ENCODE measurements around the gene PRAMEF14. TPM values are rescaled to one million over a fixed set of nuclear protein-coding genes. Genes with fewer than 3 reads are reported as not detected.
"Not testable (repeated sequence)": the region's sequence is repeated elsewhere in the genome, so short reads cannot be mapped to it uniquely, and the experiment has no call there.

PRAMEF14 gene, protein sequence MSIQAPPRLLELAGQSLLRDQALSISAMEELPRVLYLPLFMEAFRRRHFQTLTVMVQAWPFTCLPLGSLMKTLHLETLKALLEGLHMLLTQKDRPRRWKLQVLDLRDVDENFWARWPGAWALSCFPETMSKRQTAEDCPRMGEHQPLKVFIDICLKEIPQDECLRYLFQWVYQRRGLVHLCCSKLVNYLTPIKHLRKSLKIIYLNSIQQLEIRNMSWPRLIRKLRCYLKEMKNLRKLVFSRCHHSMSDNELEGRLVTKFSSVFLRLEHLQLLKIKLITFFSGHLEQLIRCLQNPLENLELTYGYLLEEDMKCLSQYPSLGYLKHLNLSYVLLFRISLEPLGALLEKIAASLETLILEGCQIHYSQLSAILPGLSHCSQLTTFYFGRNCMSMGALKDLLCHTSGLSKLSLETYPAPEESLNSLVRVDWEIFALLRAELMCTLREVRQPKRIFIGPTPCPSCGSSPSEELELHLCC
- total RNA-seq, result not detected

DNA sequence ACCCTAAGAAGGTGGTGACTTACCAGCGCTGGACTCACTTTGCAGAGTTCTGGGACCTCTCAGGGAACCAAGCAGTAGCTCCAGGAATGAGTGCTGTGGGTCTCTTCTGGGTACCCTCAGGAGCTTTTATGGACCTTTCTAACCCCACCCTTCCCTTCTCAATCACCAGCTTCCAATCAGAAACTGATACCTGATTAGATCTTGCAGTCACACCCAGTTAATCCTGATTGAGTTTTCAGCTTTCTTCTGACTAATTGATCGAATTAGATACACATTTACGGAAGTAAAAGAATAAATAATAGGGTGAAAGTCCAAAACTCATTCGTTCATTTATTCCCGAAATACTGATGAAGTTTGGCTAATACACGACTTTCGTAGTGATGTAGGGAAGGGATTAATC, at the start of gene PRAMEF14:
PRAMEF14 (minus strand) TSS at position 101 of the 400 bp plus-strand sequence. CDS start 1,820 bp downstream, outside the sequence.
- H3K36me3 ChIP-seq; intact Hi-C loops (cut with DNase I; ENCODE audit: low total_unique reads); DNase-seq; H3K27ac ChIP-seq; H3K9me3 ChIP-seq; H3K27me3 ChIP-seq; H3K4me3 ChIP-seq; H3K4me1 ChIP-seq: not testable (repeated sequence)

DNA sequence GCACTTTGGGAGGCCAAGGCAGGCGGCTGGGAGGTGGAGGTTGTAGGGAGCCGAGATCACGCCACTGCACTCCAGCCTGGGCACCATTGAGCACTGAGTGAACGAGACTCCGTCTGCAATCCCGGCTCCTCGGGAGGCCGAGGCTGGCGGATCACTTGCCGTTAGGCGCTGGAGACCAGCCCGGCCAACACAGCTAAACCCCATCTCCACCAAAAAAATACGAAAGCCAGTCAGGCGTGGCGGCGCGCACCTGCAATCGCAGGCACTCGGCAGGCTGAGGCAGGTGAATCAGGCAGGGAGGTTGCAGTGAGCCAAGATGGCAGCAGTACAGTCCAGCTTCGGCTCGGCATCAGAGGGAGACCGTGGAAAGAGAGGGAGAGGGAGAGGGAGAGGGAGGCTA, 48.4 kb upstream of the PRAMEF14 start:
- H3K36me3 ChIP-seq; DNase-seq; H3K9me3 ChIP-seq; intact Hi-C loops (cut with DNase I; ENCODE audit: low total_unique reads); H3K4me3 ChIP-seq; H3K27me3 ChIP-seq; H3K4me1 ChIP-seq; H3K27ac ChIP-seq: not testable (repeated sequence)

DNA sequence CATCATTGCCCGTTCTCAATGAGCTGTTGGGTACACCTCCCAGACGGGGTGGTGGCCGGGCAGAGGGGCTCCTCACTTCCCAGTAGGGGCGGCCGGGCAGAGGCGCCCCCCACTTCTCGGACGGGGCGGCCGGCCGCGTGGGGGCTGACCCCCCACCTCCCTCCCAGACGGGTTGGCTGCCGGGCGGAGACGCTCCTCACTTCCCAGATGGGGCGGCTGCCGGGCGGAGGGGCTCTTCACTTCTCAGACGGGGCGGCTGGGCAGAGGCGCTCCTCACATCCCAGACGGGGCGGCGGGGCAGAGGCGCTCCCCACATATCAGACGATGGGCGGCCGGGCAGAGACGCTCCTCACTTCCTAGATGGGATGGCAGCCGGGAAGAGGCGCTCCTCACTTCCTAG, 47.8 kb upstream of the PRAMEF14 start:
- not testable (repeated sequence) for H3K4me1 ChIP-seq

DNA sequence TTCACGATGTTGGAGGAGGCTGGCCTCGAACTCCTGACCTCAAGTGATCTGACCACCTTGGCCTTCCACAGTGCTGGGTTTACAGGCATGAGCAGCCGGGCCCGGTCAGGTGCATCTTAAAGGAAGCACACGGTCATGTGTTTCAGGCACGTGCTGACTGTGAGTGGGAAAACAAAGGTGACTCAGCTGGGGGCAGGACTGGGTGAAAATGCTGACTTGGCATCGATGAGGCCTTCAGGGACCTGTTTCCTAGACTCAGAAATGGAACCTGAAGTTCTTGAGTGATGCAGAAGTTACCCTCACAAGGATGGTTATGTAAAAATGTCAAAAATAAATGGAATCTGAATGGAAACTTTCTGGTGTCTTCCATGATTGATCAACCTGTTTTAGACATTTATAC, 46.1 kb upstream of the PRAMEF14 start:
- H3K27ac ChIP-seq; H3K36me3 ChIP-seq; H3K4me3 ChIP-seq; DNase-seq; H3K27me3 ChIP-seq; intact Hi-C loops (cut with DNase I; ENCODE audit: low total_unique reads); H3K9me3 ChIP-seq; H3K4me1 ChIP-seq: not testable (repeated sequence)

More for the DNA sequence above, 47.8 kb upstream of the PRAMEF14 start:
- intact Hi-C loops (cut with DNase I; ENCODE audit: low total_unique reads); H3K36me3 ChIP-seq; H3K27ac ChIP-seq; H3K4me3 ChIP-seq; DNase-seq; H3K9me3 ChIP-seq; H3K27me3 ChIP-seq: not testable (repeated sequence)

DNA sequence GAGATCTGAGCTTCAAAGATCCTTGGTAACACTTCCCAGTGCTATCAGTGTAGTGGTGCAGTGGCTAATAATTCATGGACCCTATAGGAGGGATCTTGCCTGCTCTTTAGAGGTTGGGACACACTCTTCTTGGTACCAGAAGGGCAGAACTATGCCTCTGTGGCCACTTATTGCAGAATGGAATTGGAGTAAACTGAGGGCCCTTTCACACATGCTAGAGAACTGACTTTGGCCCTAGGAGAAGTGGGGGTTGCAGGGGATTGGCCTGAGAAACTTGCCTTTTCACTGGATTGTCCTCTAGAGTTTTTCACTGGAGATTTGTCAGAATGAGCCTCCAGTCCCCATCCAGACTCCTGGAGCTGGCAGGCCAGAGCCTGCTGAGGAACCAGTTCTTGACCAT, 42.4 kb upstream of the PRAMEF14 start, which contains the start of gene PRAMEF17:
PRAMEF17 (plus strand) TSS at position 301 of the 400 bp plus-strand sequence; CDS start at position 327, 26 bp downstream.
- H3K27me3 ChIP-seq; H3K9me3 ChIP-seq; H3K36me3 ChIP-seq; H3K27ac ChIP-seq; H3K4me1 ChIP-seq; H3K4me3 ChIP-seq; intact Hi-C loops (cut with DNase I; ENCODE audit: low total_unique reads); DNase-seq: not testable (repeated sequence)

DNA sequence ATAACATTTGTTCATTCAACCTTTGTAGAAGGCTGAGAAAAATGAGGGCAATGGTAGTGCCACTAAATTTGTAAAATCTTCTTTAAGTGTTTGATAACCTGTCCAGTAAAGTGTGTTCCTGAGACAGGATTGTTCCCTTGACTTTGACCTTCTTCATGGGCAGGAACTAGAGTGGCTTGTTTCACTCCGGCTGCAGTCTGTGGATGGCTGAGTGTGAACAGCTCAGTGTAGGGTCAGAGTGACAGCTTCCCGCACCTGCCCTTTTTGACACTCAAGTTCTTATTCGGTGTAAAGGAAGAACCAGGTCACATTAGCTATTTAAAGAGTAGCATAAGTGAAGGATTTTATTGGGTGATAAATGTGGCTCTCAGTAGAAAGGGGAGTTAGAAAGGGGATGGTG, 33.4 kb upstream of the PRAMEF14 start:
- intact Hi-C loops (cut with DNase I; ENCODE audit: low total_unique reads); DNase-seq; H3K9me3 ChIP-seq; H3K27me3 ChIP-seq; H3K4me3 ChIP-seq; H3K4me1 ChIP-seq; H3K36me3 ChIP-seq; H3K27ac ChIP-seq: not testable (repeated sequence)

DNA sequence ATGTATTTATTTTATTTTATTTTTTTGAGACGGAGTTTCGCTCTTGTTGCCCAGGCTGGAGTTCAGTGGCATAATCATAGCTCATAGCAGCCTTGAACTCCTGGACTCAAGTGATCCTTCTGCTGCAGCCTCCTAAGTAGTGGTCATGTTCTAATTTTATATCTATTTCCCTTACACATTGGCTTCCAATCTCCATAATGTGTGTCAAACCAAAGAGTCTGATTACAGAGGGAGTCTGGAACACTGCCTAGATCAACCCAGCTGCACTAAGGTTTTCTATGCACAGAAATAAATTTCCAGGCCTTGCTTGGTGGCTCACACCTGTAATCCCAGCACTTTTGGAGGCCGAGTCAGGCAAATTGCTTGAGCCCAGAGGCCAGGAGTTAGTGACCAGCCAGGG, 32.0 kb upstream of the PRAMEF14 start:
- H3K4me1 ChIP-seq; H3K36me3 ChIP-seq; intact Hi-C loops (cut with DNase I; ENCODE audit: low total_unique reads); H3K4me3 ChIP-seq; H3K27ac ChIP-seq; H3K27me3 ChIP-seq; H3K9me3 ChIP-seq; DNase-seq: not testable (repeated sequence)

DNA sequence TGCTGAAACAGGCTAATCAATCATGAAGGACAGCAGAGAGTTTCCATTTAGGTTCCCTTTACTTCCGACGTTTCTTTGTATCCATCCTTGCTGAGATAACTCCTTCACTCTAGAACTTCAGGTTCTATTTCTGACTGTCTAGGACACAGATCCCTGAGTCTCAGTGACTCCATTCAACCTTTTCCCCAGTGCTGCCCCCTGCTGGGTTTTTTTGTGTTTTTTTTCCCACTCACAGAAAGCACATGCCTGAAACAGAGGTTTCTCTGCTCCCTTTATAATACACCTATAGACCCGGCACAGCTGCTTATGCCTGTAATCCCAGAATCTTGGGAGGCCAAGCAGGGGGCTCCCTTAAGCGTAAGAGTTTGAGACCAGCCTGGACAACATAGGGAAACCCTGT, 21.6 kb upstream of the PRAMEF14 start:
- H3K27me3 ChIP-seq; H3K4me1 ChIP-seq; H3K36me3 ChIP-seq; intact Hi-C loops (cut with DNase I; ENCODE audit: low total_unique reads); H3K4me3 ChIP-seq; H3K27ac ChIP-seq; DNase-seq; H3K9me3 ChIP-seq: not testable (repeated sequence)

DNA sequence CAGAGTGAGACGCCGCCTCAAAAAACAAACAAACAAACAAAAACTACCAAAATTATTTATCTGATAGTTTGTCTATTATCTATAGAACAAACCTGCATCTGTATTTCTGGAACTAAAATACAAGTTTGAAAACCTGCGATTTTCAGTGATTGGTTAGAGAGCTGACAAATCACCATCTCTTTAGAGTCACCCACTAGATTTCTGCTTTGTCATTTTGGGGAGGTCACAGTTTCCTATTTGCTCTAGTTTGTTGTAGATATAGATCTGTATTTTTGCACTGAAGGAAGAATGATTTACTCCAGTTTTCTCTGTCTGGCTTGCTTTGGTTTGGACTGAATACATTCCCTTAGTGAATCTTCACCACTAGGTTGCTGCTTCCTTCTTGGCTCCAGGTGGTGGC, 19.6 kb upstream of the PRAMEF14 start:
- H3K4me3 ChIP-seq; H3K36me3 ChIP-seq; H3K27me3 ChIP-seq; intact Hi-C loops (cut with DNase I; ENCODE audit: low total_unique reads); H3K9me3 ChIP-seq; H3K27ac ChIP-seq; DNase-seq; H3K4me1 ChIP-seq: not testable (repeated sequence)

DNA sequence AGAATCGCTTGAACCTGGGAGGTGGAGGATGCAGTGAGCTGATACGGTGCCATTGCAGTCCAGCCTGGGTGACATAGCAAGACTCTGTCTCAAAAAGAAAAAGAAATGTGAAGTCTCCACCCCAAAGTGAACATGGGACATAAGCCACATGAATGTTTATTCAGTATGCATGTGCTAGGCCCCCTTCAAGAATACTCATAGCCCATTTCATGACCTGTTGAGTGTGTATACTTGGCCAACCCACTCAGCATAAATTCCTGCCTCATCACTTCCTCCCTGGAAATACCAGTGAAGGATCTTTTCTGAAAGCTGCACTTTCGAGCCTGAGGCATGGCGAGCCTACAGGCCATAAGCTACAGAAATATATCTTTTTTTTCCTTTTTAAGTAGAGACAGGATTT, 18.0 kb upstream of the PRAMEF14 start:
- DNase-seq; H3K27ac ChIP-seq; H3K27me3 ChIP-seq; H3K36me3 ChIP-seq; H3K9me3 ChIP-seq; H3K4me3 ChIP-seq; H3K4me1 ChIP-seq; intact Hi-C loops (cut with DNase I; ENCODE audit: low total_unique reads): not testable (repeated sequence)

DNA sequence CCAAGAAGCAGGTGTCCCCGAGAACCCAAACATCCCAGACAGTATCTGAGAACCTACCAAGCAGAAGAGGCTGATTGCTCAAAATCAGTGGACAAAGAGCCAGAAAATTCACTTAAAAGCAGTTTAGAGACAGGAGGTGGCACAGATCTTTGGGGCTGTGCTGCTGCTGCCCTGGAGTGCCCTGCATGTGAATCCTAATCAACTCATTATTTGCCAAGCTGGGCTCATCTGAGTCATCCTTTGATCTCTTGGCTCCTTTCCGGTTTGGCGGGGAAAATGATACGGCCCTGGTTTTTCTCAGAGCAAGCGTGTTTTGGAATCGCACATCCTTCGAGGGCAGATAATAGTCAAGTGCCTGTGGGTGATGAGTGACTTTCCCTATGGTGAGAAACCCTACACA, 15.4 kb upstream of the PRAMEF14 start:
- H3K4me3 ChIP-seq; H3K9me3 ChIP-seq; H3K4me1 ChIP-seq; H3K36me3 ChIP-seq; DNase-seq; intact Hi-C loops (cut with DNase I; ENCODE audit: low total_unique reads); H3K27ac ChIP-seq; H3K27me3 ChIP-seq: not testable (repeated sequence)
